ENCODE data around the gene ARL13B.
"Not testable (repeated sequence)": the region's sequence is repeated elsewhere in the genome, so short reads cannot be mapped to it uniquely, and the experiment has no call there.

ARL13B gene

DNA sequence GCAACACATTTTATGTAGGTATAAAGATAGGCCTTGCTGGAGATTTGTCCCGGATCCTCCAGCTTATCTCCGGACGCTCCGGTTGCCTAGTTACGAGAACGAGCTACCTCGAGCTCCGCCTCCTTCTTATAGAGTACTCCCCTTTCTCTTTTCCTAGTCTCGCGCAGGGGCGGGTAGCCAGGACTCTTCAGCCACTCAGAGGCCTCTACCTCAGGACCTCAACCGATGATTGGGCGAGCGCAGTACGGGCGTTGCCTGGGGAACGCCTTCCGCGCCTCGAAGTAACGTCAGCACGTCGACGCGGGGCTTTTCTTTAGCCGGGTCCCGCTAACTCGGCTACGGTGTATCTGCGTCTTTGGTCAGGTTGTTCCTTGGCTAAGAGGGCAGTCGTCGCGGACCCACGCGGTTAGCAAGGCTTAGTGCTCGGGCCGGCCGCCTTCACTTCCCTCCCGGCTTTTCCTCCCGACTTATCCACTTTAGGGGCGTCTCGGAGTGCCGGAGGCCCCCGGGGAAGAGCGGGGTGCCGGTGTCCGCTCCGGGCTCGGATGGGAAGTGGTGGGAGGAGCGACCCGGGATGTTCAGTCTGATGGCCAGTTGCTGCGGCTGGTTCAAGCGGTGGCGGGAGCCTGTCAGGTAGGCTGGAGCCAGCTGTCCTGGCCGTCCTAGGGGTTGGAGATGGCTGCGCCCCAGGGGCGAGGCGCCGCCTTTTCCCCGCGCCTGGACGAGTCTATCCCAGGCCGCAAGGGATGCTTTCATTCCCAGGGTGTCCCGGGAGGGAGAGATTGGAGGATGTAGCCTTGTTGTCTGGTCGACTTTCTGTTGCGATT lies at the start of gene ARL13B:
Gene ARL13B, plus strand, starts transcription at position 306 of the 827 bp plus-strand sequence. Its CDS starts 269 bp downstream, at position 575.
- DNase-seq (ENCODE audit: low read depth, low spot score): peak; percentile 92

DNA sequence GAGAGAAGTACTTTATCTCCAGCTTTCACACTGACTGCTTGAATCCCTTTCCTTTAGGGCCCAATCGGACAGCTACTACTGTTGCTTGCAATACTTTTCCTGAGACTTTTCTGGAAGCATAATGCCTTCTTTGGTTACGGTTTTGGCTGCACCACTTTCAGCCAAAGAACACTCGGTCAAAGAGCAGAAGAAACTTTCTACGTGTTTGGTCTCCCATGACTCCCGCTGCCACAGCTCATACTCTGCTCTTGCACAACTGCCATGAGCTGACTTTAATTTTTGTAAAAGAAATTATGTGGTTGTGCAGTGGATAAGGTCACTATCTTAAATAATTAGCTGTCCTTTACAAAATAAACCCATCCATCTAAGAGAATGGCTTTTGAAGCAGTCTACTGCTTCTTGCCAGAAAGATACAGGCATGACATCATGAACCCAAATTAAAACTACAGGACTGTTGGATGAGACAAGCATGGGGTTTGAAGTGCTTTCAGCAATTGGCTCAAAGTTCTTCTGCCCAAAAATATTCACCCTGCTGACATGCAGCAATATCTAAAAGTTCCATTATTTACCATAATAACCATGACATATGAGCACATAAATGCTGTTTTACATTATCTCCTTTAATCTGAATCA lies 48.2 kb upstream of the ARL13B start:
- no peak for DNase-seq (ENCODE audit: low read depth, low spot score)

DNA sequence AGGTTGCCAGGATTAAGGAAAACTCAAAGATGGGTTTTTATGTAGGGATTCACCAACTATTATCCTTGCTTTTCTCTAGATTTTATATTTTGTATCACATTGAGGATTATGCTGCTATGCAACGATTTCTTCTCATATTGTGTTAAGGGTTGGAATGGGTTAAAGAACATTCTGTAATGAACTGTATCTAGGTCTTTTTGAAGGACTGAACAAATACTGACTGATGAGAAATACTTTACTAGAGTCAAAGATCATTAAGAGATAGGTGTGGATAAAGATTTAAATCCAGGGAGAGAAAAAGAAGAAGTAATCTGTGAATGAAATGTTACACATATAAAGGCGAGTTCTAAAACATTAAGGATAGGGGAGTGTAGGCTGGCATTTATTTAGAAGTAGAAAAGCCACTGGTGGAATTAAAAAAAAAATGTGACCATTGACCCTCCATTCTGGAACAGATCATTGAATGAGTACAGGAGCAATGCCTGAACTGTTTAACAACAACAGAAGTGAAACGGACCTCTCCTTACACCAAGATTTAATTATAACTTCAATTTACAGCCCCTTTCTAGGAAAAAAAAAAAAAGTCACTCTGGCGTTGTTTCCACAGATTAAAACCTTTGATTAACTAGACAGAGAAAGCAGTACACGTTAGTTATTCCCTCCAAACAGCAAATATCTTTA lies 45.4 kb upstream of the ARL13B start:
- no peak for DNase-seq (ENCODE audit: low read depth, low spot score)

DNA sequence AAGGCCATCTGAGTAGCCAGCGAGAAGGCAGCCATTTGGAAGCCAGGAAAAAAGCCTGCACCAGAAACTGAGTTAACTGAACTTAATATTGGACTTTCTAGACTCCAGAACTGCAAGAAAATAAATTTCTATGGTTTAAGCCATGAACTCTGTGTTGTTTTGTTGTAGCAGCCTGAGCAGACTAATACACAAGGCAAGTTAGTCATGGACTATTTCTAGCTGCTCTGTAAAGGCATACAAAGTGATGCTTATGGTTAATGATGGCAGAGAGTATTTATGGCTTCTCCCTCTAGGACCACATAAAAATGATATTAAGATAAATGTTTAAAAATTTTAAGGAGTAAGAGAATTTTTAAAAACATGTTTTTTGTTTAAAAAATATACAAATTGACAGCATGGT lies 43.4 kb upstream of the ARL13B start:
- no peak for DNase-seq (ENCODE audit: low read depth, low spot score)

DNA sequence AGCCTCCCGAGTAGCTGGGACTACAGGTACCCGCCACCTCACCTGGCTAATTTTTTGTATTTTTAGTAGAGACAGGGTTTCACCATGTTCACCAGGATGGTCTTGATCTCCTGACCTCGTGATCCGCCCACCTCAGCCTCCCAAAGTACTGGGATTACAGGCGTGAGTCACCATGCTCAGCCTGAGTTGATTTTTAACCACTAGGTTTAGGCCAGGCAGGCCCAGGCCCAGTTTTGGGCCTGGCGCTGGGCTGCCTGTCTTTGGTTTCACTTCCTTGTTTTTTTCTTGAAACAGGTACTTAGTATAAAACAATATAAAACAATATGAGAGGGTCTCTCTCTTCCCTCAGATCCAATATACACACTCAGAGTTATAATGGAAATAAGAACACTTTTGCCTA lies 42.5 kb upstream of the ARL13B start:
- not testable (repeated sequence) for DNase-seq (ENCODE audit: low read depth, low spot score)

DNA sequence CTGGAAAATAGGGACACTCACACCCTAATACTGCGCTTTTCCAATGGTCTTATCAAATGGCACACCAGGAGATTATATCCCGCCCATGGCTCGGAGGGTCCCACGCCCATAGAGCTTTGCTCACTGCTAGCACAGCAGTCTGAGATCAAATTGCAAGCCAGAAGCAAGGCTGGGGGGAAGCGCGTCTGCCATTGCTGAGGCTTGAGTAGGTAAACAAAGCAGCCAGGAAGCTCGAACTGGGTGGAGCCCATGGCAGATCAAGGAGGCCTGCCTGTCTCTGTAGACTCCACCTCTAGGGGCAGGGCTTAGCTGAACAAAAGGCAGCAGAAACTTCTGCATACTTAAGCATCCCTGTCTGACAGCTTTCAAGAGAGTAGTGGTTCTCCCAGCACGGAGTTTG lies 30.0 kb upstream of the ARL13B start:
- not testable (repeated sequence) for DNase-seq (ENCODE audit: low read depth, low spot score)

DNA sequence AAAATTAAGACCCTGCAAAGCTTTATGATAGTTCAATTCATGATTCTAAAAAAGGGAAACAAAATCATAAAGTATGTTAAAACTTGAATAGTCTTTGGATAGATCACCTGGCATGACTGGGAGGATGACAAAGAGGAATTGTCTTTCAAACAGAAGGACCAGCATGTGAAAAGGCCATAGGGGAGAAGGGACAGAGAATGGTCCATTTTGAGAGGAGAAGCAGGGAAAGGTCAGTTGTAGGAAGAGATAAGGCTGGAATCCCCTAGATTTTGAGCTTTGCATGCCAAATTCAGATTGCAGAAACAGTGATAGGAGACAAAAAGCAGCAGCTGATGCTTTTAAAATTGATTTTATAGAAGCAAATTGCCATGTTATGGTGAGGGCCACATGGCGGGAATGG lies 18.9 kb upstream of the ARL13B start:
- DNase-seq (ENCODE audit: low read depth, low spot score): no peak

DNA sequence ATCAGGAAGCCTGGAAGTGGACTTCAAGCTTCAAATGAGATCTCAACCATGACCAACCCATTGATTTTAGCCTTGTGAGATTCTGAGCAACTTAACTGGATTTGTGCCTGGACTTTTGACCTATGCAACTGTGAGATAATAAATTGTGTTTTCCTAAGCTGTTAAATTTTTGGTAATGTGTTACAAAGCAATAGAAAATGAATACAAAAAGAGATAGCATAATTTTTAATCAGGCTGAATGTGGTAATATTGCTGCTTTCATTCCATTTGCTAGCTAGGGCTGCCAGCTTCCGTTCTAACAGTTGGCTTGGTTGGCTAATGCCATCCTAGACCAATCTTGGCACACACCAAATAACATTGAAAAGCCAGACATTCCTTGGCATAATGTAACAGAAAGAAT lies 18.5 kb upstream of the ARL13B start:
- no peak for DNase-seq (ENCODE audit: low read depth, low spot score)

DNA sequence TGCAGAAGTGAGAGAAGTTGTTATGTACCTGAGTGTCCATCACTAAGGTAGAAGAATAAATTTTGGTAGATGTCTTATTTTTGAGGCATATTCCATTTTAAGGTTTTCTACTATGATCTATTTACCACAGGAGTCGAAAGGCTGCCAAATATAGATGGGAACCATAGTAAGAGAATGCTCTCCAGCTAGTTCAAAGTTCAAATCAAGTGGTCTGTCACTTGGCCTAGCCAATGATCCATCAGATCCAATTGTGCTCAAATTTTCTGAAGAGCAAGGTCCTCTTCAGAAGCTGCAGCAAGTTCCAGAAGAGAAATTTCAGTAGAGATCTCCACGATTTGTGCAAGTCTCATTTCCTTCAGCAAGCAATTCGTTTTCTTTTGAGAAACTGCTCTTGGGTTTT lies 17.2 kb upstream of the ARL13B start:
- DNase-seq (ENCODE audit: low read depth, low spot score): no peak

DNA sequence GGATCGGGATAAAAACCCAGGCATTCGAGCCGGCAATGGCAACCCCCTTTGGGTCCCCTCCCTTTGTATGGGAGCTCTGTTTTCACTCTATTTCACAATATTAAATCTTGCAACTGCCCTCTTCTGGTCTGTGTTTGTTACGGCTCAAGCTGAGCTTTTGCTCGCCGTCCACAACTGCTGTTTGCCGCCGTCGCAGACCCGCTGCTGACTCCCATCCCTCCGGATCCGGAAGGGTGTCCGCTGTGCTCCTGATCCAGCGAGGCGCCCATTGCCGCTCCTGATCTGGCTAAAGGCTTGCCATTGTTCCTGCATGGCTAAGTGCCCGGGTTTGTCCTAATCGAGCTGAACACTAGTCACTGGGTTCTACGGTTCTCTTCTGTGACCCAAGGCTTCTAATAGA lies 14.8 kb upstream of the ARL13B start:
- not testable (repeated sequence) for DNase-seq (ENCODE audit: low read depth, low spot score)

DNA sequence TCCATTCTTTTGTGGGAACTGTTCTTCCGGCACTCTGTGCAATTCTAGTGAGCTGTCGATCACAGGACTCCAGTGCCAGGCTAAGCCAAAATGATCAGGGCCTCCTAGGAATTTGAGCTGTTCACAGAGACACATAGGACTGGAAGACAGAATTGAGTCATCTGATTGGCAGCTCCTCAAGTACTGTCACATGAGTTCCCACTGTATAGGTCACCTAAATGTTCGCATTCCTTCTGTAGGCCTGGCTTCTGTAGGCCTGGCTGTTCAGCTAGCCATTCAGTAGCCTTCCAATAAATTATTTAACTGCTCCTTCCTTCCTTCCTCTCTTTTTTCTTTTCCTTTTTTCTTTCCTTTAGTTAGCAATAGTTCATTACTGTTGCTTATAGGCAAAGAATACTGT lies 10.5 kb upstream of the ARL13B start:
- no peak for DNase-seq (ENCODE audit: low read depth, low spot score)

DNA sequence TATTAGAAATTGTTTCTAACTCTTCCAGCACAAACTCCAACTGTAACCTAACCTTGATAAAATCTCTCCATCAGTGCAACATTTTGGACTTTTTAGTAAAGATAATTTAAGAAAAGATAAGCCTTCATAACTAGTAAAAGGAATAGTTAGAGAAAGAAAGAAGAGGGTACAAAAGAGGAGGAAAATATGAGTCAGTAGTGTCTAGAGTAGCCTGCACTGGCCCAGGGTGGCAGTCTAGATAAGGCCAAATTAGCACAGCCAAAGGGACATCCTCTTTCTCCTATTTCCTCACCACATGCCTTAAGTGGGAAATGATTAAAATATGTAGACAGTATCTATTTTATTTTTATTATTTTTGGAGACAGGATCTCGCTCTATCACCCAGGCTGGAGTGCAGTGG lies 10.0 kb upstream of the ARL13B start:
- no peak for DNase-seq (ENCODE audit: low read depth, low spot score)

DNA sequence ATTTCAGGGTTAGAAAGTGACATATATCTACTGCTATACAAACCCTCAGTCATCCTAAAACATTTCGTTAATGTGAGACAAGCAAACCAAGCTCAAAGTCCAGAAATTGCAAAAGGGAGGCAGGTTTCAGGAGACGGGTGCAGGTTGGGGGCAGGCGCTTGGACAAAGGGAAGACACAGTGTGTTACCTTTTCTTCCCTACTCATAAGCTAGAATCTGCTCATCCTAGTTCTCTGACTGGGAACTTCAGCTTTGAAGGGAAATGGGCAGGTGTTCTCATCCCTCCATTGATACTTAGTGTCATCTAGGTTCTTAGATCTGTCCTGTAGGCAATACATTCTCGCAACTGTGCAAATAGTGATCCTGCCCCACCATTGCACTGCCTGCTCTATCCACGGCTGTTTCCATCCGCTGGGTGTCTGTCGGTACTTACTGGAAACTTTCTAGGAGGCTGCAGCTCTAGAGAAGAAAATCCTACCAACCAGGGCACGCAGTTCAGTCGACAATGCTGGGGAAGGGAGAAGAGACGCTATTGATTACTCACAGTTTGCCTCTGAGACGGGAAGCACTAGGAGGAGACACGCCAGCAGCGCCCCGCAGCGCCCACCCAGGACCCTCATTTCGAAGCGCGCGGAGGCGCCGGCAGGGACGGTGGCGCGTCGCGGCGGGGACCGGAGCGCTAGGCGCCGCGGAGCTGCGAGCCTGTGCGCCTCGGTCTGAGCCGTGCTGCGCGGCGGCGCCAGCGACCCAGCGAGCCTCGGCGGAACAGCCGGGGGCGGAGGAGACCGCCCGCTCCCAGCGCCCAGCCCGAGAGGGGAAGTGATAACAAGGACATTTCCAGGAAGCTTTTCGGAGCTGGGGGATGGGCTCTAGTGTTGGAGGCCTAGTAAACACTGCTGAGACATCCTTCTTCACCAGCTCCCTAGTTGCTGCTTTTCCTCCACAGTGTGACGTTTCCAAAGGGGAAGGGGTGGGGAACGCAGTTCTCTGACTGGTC lies 6.5 kb upstream of the ARL13B start, which contains the start of gene PROS1:
Gene PROS1, minus strand, starts transcription at position 766 of the 996 bp plus-strand sequence. Its CDS starts 147 bp downstream, at position 619.
- peak; percentile 50 for DNase-seq (ENCODE audit: low read depth, low spot score)

DNA sequence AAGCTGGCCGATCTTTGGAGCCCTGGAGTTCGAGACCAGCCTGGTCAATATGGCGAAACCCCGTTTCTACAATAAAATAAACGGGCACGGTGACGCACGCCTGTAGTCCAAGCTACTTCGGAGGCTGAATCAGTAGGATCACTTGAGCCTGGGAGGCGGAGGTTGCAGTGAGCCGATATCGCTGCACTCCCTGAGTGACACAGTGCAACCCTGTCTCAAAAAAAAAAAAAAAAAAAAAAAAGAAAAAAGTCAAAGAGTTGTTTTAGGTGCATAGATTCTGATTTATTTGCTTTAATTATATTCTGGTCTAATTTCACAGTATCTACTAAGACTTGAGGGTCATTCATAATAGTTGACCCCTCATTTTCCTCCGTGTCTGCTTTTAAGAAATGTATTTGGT lies 1.7 kb downstream of the ARL13B start:
- DNase-seq (ENCODE audit: low read depth, low spot score): no peak

DNA sequence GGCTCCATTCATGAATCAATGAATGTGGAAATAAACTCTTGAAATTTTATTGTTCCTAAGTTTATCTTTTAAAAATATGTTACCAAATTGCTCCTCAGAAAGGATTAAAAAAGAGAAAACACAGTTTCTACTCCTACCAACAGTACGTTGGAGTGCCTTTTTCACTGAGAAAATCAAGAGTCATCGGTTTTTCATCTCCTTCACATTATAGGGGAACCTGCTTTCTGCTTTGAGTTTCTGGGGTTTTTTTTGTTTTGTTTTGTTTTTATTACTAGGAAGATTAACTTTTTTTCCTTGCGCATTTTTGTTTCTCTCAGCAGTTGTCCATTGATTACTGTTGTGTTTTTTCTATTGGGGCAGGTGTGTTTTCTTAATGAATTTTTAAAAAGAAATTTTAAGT lies 3.5 kb downstream of the ARL13B start:
- no peak for DNase-seq (ENCODE audit: low read depth, low spot score)

DNA sequence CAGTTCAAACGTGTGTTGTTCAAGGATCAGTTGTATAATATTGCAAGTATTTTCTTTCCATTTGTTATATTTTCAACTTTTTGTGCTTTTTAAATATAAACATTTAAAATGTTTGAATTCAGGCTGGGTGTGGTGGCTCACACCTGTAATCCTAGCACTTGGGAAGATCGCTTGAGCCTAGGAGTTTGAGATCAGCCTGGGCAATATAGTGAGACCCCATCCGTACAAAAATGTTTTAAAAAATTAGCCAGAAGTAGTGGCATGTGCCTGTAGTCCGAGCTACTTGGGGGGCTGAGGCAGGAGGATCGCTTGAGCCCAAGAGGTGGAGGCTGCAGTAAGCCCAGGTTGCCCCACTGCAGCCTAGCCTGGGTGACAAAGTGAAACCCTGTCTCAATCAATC lies 4.7 kb downstream of the ARL13B start:
- DNase-seq (ENCODE audit: low read depth, low spot score): no peak

DNA sequence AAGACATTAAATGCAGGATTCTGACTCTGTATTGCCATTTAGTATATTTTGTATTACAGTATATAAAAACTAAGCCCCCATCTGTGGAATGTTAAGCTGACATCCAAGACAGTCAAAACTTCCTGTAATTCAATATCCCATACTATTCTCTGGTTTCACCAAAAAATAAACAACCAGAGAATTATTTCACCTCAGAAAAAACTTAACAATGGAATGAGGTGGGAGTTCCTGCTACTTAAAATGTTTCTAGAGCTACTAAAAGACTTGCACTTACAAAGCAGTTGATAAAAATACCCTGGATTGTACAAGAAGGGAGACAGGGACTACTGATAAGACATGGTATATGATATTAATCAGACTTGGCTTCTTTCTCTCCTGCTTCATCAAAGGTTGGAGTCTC lies 8.3 kb downstream of the ARL13B start:
- DNase-seq (ENCODE audit: low read depth, low spot score): no peak

DNA sequence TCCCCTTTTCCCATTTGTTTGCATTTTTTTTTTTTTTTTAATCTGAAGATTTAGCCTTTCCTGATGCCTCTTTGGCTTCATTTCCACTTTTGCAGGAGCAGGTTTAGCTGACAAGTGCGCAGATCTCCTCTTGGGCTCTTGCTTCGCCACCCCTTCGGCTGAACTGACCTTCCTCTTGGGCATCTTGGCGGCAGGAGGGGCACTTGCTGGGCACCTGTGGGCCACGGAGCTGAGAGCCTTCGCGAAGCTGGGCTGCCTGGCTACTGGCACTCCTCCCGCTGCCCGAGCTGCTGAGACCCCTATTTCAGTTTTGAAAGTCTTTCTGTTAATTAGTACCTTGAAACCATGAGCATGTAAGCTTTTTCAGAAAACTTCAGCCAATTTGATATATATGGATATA lies 8.8 kb downstream of the ARL13B start:
- DNase-seq (ENCODE audit: low read depth, low spot score): no peak

DNA sequence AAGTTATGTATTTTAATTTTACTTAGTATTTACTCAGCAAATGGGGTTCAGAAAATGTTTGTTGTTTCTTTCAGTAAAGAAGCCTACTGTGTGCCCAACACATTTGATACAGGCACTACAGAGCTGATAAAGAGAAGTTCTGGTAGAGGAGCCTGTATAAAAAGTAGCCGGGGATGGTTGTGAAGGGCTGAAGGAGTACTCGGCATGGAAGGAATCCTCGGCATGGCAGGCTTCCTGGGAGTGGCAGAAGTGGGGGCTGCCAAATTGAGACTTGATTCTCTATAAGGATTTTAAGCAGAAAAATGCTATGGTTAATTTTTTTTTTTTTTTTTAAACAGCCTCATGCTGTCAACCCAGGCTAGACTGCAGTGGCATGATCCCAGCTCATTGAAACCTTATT lies 9.3 kb downstream of the ARL13B start:
- DNase-seq (ENCODE audit: low read depth, low spot score): no peak

DNA sequence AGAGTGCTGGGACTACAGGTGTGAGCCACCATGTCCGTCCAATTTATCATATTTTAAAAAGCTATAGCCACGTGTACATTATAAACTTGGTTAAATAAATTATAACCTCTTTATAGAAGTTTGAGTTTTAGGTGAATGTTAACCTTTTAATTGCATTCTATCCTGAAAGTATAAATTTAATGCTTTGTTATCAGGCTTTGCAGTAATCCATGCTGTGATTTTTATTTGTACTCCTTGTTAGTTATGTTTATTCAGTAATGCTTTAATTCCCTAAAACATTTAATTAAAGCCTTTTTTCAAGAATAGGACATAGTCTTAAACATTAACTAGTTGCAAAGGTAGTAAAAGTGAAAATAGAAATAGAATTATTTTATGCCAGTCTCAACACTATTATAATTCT lies 11.7 kb downstream of the ARL13B start:
- DNase-seq (ENCODE audit: low read depth, low spot score): no peak

DNA sequence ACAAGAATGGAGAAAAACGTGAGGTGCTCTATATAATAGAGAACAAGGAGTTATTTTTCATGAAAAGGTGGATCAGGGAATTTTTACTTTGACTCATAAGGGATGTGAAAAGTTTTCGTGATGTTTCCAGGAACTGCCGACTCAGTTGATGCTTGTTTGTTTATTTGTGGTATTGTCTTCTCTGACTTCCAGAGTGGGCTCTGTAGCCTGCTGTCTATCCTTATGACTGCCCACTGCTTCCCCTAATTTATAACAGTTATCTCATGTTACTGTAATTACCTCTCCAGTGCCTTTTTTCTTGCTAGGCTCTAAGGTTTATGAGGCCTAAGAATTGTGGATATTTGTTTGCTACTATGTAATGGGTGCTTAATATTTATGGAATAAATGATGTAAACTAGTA lies 12.3 kb downstream of the ARL13B start:
- DNase-seq (ENCODE audit: low read depth, low spot score): no peak

Measured in iPS DF 19.7 (cell line).